ENCODE measurements around the gene FAM118B.

The FAM118B gene

DNA sequence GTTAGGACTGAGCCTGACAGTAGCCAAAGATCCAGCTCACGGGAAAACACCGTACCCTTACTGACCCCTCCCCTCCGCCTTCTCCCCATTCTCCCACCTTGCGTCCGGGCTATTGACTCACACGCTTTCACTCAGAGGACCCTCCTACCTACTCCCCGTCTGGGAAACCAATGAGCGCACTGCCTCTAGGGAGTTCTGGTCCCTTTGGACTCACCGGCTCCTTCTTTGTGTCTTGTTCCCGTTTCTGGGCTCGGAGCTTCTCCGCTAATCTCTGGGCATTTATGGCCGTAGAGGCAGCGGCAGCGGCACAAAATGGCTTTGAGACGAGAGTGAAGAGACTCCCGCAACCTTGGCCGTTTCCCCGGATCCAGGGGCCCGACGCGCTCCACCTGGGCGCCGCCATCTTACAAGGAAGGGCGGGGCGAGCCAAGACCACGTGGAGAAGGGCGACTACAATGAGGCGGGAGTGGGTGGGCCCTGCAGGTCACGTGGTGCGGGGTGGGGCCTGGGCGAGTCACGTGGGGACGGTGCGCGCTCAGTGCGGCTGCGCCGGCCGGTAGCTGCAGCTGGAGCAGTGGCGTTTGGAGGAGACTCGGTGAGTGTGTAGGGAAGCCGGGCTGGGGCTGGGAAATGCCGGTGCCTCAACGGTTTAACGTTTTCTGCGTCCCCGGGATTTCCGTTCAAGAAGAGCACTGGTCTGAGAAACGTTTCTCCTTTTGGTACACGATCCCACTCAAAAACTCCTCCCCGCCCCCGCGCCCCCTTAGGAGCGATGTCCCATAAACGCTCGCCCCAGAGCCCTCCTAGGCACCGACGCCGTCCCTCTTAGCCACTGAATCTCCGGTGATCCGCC, at the start of gene FAM118B, which contains the start of gene RPUSD4:
Gene FAM118B, plus strand, starts transcription at position 547 of the 853 bp plus-strand sequence. CDS start 23,220 bp downstream, outside the sequence.
Gene RPUSD4, minus strand, starts transcription at position 415 of the 853 bp plus-strand sequence. Its CDS starts 12 bp downstream, at position 403.
- DNase-seq, result peak; percentile 96

DNA sequence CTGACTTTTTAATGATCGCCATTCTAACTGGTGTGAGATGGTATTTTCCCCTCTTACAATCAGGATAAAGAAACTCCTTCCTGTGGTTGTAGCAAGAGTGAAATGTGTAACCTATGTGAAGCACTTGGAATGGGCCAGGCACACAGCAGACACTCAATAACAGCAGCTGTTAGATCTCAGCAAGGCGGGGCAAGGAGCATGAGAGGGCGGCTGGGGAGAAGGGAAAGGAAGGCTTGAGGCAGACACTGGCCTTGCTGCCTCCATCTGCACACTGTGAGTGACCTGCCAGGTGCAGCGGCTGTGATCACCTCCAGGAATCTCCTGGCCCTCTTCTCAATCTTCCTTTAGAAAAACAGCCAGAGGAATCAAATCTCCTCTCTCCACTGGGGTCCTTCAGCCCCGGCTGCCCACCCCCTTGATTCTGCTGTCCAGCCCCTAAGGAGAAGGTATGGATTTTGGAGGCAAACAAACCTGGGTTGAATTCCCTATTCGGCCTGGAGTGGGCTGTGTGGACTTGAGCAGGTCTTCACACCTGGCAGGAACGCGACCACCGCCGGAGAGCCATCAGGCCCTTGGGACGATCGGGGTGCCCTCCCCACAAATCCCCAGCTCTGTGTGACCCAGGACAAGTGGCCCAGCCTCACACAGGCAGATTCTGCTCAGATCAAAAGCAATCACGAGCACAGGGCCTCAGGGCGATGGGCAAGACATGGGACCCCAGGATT, 49.1 kb upstream of the FAM118B start:
- DNase-seq, result no peak

DNA sequence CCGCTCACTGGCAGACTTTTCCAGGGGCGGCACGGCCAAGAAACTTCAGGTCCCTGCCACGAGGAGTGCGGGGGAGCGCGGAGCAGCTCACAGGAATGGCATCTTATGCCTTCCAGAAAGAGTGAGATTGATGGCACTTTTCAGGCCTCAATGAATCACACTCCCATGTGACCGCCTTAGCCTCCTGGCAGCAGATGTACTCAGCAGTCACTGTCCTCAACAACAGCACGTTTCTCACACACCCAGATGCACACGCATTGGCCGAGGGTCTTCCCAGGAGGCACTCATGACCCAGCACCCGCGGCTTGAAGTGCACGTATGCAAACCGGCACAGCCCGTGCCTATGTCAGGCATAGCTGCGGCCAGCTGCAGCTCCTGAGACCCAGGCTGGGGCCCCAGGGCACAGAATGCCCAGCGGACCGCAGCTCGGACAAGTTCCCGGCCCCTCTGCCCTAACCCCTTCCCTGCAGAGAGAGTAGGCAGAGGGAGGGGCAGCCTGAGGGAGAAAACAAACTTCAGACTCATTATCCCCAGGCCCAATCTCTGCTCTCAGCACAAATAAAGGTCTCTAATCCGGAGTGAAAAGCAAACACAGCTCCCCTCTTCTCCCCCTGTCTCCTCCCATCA, 48.4 kb upstream of the FAM118B start:
- DNase-seq, result no peak

DNA sequence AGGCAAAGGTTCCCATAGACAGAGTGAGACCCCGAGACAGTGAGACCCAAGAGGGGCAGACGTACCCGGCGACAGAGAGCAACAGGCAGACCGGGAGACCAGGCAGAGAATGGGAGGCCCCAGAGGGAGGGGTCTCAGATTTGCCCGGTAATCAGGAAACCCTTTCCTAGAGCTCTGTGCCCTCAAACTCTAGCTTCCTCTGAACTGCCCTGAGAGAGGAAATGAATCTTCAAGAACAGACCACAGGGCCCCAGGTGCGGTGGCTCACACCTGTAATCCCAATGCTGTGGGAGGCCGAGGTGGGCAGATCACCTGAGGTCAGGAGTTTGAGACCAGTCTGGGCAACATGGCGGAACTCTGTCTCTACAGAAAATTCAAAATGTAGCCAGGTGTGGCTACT, 47.8 kb upstream of the FAM118B start:
- no peak for DNase-seq

DNA sequence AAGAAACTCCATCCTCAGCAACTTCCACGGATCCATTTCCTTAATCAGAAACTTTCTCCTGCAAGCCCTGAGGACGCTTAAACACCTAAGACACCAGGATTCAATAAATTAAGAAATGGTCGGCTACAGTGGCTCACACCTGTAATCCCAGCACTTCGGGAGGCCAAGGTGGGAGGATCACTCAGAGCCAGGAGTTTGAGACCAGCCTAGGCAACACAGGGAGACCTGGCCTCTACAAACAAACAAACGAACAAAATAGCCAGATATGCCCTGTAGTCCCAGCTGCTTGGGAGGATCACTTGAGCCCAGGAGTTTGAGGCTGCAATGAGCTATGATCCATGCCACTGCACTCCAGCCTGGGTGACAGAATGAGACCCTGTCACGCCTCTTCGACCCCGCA, 46.8 kb upstream of the FAM118B start:
- no peak for DNase-seq

DNA sequence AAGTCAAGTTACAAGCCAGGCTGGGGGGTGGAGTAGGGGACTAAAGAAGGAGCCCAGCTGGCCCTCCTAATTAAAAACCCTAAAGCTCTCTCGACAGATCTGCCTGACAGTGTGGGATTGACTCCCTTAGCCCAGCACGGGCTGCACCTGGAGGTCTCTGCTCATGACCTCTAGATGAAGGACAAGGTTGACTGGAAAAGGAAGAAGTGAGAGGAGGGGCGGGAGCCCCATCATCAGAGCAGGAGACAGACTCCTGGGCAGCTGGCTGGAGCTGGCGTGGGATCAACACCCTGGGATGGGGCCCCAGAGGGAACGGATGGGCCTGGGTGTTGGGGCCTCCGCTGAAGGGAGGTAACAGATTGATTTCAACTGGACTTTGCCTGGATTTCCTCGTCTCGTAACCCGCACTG, 46.3 kb upstream of the FAM118B start:
- DNase-seq, result no peak

DNA sequence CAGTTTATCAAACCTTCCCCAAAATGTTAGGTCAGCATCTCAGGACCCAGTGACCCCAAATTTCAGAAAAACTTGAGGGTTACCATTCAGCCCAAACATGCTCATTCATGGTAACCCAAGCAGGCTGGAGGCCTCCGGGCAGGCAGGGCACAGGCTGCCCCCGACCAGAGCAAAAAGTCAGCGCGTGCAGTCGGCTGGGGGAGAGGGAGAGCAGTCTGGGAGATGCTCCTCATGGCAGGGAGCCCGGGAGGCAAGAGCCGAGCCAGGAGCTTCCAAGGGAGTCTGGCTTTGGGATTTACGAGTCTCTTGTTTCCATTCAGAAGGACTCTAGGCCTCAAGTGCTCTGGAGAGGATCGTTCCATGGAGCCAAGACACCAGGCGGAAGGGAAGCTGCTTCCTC, 45.8 kb upstream of the FAM118B start:
- DNase-seq, result no peak

- no peak for DNase-seq
These were observed 45.2 kb upstream of the FAM118B start for GRCh38 chr11:126166413-126166812.

DNA sequence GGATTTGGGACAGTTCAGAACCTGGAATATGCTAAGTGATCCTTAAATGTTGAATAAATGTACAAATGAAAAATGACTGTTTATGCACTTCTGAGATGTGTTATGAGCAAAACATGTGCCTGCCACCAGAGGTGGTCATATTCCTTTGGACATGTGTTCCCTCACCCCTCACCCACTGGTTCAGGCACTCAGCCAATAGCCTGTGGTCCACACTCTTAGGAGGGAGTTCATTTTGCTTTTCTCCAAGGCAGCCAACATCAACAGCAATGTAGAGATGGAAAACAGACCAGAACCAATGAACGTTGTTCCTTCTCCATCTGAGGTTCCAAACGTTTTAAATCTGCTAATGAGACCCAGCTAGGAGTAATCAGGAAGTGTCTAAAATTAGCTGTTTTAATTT, 44.1 kb upstream of the FAM118B start:
- no peak for DNase-seq

DNA sequence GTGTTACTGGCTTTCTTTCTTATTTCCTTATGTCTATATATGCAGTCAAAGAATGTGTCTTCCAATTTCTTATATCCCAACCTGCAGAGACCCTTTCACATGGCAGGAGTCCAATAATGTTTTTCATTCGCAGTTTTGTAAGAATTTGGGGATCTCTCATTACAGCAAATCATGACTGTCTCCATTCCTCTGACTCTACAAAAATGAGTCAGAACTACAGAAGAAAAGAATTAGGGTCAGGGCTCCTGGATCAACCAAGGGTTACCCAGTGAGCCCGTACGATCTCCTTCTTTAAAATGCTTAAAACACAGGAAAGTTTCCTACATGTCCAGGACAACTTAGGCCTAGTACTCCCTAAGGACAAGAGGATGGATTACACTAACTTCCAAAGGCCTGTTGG, 42.3 kb upstream of the FAM118B start:
- DNase-seq, result no peak

- peak; percentile 72 to 83 for DNase-seq
These were observed 39.0 kb upstream of the FAM118B start for GRCh38 chr11:126172596-126173038.

- no peak for DNase-seq
These were observed 38.3 kb upstream of the FAM118B start for GRCh38 chr11:126173257-126173656.

DNA sequence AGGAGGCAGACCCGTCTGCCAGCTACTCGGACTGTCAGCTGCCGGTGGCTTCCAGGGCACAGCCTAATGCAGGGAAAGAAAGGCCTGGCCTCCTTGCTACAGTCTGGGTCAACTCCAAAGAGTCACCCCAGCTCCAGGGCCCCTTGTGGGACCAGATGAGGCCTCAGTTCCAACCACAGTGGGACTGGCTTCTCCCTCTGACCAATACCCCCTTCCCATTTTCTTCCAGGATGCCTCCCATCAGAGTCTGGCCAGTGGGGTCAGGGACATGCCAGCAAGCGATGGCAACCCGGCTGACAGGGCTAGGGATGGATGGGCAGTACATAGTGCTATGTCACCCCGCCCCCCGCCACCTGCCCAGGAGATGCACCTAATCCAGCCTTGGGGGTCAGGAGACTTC, 36.8 kb upstream of the FAM118B start:
- no peak for DNase-seq

GRCh38 chr11:126175393-126175792, 36.2 kb upstream of the FAM118B start:
- no peak for DNase-seq

- no peak for DNase-seq
These were observed 34.6 kb upstream of the FAM118B start for GRCh38 chr11:126176853-126177470.

GRCh38 chr11:126181939-126182730, 29.4 kb upstream of the FAM118B start:
- DNase-seq, result no peak

- DNase-seq, result peak; percentile 3 to 11
These were observed 28.7 kb upstream of the FAM118B start for GRCh38 chr11:126182787-126183445.

DNA sequence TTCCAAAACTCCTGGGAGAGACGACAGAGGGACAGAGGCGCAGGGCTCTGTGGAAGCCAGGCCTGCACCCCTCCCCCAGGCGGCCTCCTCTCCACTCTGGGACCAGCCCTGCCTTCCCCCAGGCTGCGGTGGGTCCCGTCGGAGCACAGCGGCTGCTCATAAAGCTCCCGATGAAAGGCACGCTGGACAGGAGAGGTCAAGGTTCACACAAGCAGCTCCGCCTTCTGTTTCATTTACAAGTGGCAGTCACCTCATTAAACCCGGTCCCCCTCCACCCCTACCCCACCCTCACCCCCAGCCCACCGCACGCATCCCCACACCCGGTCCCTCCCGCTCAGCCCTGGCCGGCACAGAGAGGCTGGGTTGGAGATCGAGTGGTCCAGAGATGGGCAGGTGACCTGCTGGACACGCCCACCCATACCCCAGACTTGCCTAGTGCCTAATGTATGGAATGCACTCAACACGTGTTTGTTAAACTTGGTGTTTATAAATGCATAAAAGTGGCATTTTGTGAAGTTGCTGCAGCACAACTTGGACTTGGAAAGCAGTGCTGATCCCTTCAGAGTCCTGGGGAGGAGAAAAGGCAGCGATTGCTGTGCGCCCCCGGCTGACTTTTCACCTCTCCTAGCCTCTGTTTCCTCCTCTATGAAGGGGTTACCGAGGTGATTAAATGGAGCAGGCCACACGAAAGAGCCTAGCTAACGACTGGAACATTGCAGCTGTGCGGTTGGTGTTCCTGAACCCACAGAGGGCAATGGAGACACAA, 26.1 kb upstream of the FAM118B start:
- no peak for DNase-seq

- no peak for DNase-seq
These were observed 25.4 kb upstream of the FAM118B start for GRCh38 chr11:126186025-126186698.

Data from Kasumi-1 (cell line).